A549 (cell line): Measurements from ENCODE around the gene FADS1. TPM values are rescaled to one million over a fixed set of nuclear protein-coding genes. Genes with fewer than 3 reads are reported as not detected.
A peak's percentile ranks its signal among the peaks of the same experiment; 100 is the strongest.

ENCODE experiments used
- ATAC-seq, 2 experiments: fragments of 200-7000 bp in 1 of 2; fragments of >200 bp in 1 of 2; cut with Nextera tagmentation in 1 of 2; cut with Tn5 transposase in 1 of 2; 3 replicates each; pipeline versions ENCODE4 v1.8.0 to v1.9.1; 2018 to 2020; ENCODE audit warnings: mild to moderate bottlenecking in 1 of 2, moderate library complexity in 1 of 2
- CTCF ChIA-PET: fragments of 300-600 bp; sonication (Branson Sonifier 250); formaldehyde crosslinking; extraction: SDS; loops from one replicate; lab custom pipeline; 2021; ENCODE audit warnings: antibody characterized with exemption, inconsistent platforms; lab: Yijun Ruan, JAX
- POLR2A ChIA-PET: fragments of 350-600 bp; formaldehyde crosslinking; extraction: SDS; loops from one replicate; lab custom pipeline; 2021; ENCODE audit warnings: antibody characterized with exemption, inconsistent platforms; lab: Yijun Ruan, JAX
- DNase-seq, 2 experiments: peaks; one replicate each; pipeline versions ENCODE4 v3.0.0 to v3.0.0-alpha.2; 2011 to 2016; ENCODE audit warnings: low read depth in 1 of 2, low spot score in 1 of 2
- FAIRE-seq: peaks from 2 replicates; lab custom pipeline; 2011; peaks lifted over from hg19 to GRCh38; lab: Jason Lieb, UNC
- H3K27ac ChIP-seq, 2 experiments: fragments of >200 bp; sonication (Bioruptor Twin); formaldehyde crosslinking; 3 replicates each; pipeline ENCODE4 v1.5.1; 2016 to 2017
- H3K4me1 ChIP-seq: fragments of >200 bp; sonication (Bioruptor Twin); formaldehyde crosslinking; 3 replicates; pipeline ENCODE4 v1.6.1; 2016
- H3K4me2 ChIP-seq: fragments of >200 bp; sonication (Bioruptor Twin); formaldehyde crosslinking; 3 replicates; pipeline ENCODE4 v1.6.1; 2016
- H3K4me3 ChIP-seq: fragments of >200 bp; sonication (Bioruptor Twin); formaldehyde crosslinking; 3 replicates; pipeline ENCODE4 v1.5.1; 2016
- H3K9me3 ChIP-seq: fragments of >200 bp; sonication (Bioruptor Twin); formaldehyde crosslinking; 3 replicates; pipeline ENCODE4 v1.6.1; 2016
- ATOH8 ChIP-seq: fragments of 250-450 bp; sonication (Bioruptor Pico); IDR thresholded peaks from 2 replicates; pipeline ENCODE4 v1.5.0; 2020; ENCODE audit warnings: low read depth, mild to moderate bottlenecking, moderate library complexity
- CBX2 ChIP-seq: fragments of 200-600 bp; sonication (generic); IDR thresholded peaks from 2 replicates; pipeline ENCODE4 v1.6.1; 2016; ENCODE audit warnings: low read depth, mild to moderate bottlenecking, borderline replicate concordance
- CEBPB ChIP-seq, 2 experiments: fragments of >200 bp in 1 of 2; sonication (Bioruptor Twin) in 1 of 2; formaldehyde crosslinking in 1 of 2; IDR thresholded peaks; 2 replicates each; pipeline ENCODE4 v1.6.1; 2012 to 2016
- CHD2 ChIP-seq: fragments of 150-350 bp; IDR thresholded peaks from 2 replicates; pipeline ENCODE4 v1.6.1; 2014; ENCODE audit warnings: low read length; ENCODE audit not compliant: partially characterized antibody
- CHD4 ChIP-seq: fragments of 200-600 bp; sonication (generic); IDR thresholded peaks from 2 replicates; pipeline ENCODE4 v1.6.1; 2016; ENCODE audit warnings: antibody characterized with exemption, mild to moderate bottlenecking, borderline replicate concordance
- E2F6 ChIP-seq: IDR thresholded peaks from 2 replicates; pipeline ENCODE4 v1.6.1; 2012; ENCODE audit warnings: low read depth, borderline replicate concordance
- EHMT2 ChIP-seq: fragments of 200-600 bp; sonication (generic); IDR thresholded peaks from 2 replicates; pipeline ENCODE4 v1.6.1; 2016; ENCODE audit warnings: antibody characterized with exemption, low read depth, mild to moderate bottlenecking, moderate library complexity
- EP300 ChIP-seq, 2 experiments: fragments of >200 bp; sonication (Bioruptor Twin); formaldehyde crosslinking; IDR thresholded peaks; 2 replicates in 1 of 2; 3 replicates in 1 of 2; pipeline ENCODE4 v1.6.1; 2016 to 2017
- HOXA7 ChIP-seq: fragments of 250-450 bp; sonication (Bioruptor Pico); IDR thresholded peaks from 2 replicates; pipeline ENCODE4 v1.5.0; 2020; ENCODE audit warnings: mild to moderate bottlenecking, moderate library complexity
- HOXB5 ChIP-seq: fragments of 250-450 bp; sonication (Bioruptor Pico); IDR thresholded peaks from 2 replicates; pipeline ENCODE4 v1.5.0; 2020; ENCODE audit warnings: mild to moderate bottlenecking, moderate library complexity
- JUN ChIP-seq, 2 experiments: fragments of >200 bp; sonication (Bioruptor Twin); formaldehyde crosslinking; IDR thresholded peaks; 2 replicates in 1 of 2; 3 replicates in 1 of 2; pipeline ENCODE4 v1.6.1; 2016 to 2017
- KDM1A ChIP-seq: fragments of 200-600 bp; sonication (generic); IDR thresholded peaks from 2 replicates; pipeline ENCODE4 v1.6.1; 2016; ENCODE audit warnings: low read depth, mild to moderate bottlenecking
- KDM5A ChIP-seq: fragments of 200-600 bp; sonication (generic); IDR thresholded peaks from 2 replicates; pipeline ENCODE4 v1.6.1; 2016; ENCODE audit warnings: antibody characterized with exemption, mild to moderate bottlenecking
- MAFK ChIP-seq: fragments of 450-650 bp; IDR thresholded peaks from 2 replicates; pipeline ENCODE4 v1.6.1; 2014; ENCODE audit not compliant: partially characterized antibody
- MAX ChIP-seq: IDR thresholded peaks from 2 replicates; pipeline ENCODE4 v1.6.1; 2012
- NR3C1 ChIP-seq: fragments of >200 bp; sonication (Bioruptor Twin); formaldehyde crosslinking; IDR thresholded peaks from 3 replicates; pipeline ENCODE4 v1.6.1; 2017
- PBX3 ChIP-seq: IDR thresholded peaks from 2 replicates; pipeline ENCODE4 v1.6.1; 2012
- PHF8 ChIP-seq: fragments of 200-600 bp; sonication (generic); IDR thresholded peaks from 2 replicates; pipeline ENCODE4 v1.6.1; 2016; ENCODE audit warnings: low read depth, mild to moderate bottlenecking, antibody characterized with exemption, moderate library complexity, borderline replicate concordance
- POLR2AphosphoS2 ChIP-seq: conservative IDR thresholded peaks from 2 replicates; pipeline ENCODE4 v1.6.1; 2012; ENCODE audit warnings: low read length, improper control_type of control experiment, inconsistent platforms
- RNF2 ChIP-seq: fragments of 200-600 bp; sonication (generic); IDR thresholded peaks from 2 replicates; pipeline ENCODE4 v1.6.1; 2016; ENCODE audit warnings: low read depth, mild to moderate bottlenecking, antibody characterized with exemption, moderate library complexity, borderline replicate concordance
- SREBF2 ChIP-seq: fragments of 450-650 bp; IDR thresholded peaks from 2 replicates; pipeline ENCODE4 v1.6.1; 2014; ENCODE audit warnings: mild to moderate bottlenecking, moderate library complexity
- TFCP2L1 ChIP-seq: fragments of 250-450 bp; sonication (Bioruptor Pico); IDR thresholded peaks from 2 replicates; pipeline ENCODE4 v1.5.0; 2021; ENCODE audit warnings: mild to moderate bottlenecking
- TP53 ChIP-seq: fragments of 250-450 bp; sonication (Bioruptor Pico); IDR thresholded peaks from 2 replicates; pipeline ENCODE4 v1.5.0; 2021; ENCODE audit warnings: mild to moderate bottlenecking, moderate library complexity
- ZNF302 ChIP-seq: fragments of 250-450 bp; sonication (Bioruptor Pico); IDR thresholded peaks from 2 replicates; pipeline ENCODE4 v1.9.0; 2021; ENCODE audit warnings: inconsistent platforms, mild to moderate bottlenecking, moderate library complexity
- WGBS: methylation state at CpG from one replicate; pipeline ENCODE4 v1.1.6; 2017; ENCODE audit errors: missing lambda C conversion rate; 5-methylcytosine and 5-hydroxymethylcytosine counted together
- polyA plus RNA-seq, 4 experiments: library from polyadenylated mRNA; depleted of rRNA in 3 of 4; stranded (reverse); fragments of >200 nt; fragmentation: RNase III in 1 of 4; extraction: RNeasy Plus Mini Kit Qiagen cat#74134 plus additional on column Dnase treatment in 1 of 4; gene quantifications; 2 replicates in 3 of 4; 3 replicates in 1 of 4; pipeline ENCODE4 v1.2.3, GENCODE V29; 2011 to 2017

FADS1 gene
- polyA plus RNA-seq, 2 of the 4 experiments (the other 2 are of a cell fraction), result 163 to 205 TPM

GRCh38 chr11:61762223-61762615 lies 54.6 kb downstream of the FADS1 start:
- peak overlapping the region in 1 of 2 experiments; percentile 56; a peak in 3 of 6 replicates for H3K27ac ChIP-seq
- DNase-seq (no peak), ATAC-seq (no peak), FAIRE-seq (no peak)
- no peaks in the 10 kb centered on the region for H3K9me3 ChIP-seq
- H3K4me3 ChIP-seq, result no peak overlapping the region
- no peak overlapping the region for H3K4me2 ChIP-seq
- ChIA-PET POLR2A (no interaction called here), CTCF (interaction anchor here (1.0 kb wide), 1 partner anchor 26 kb away, joined by 3 read pairs; no protein-coding TSS in a partner anchor)
- 83% methylated on average over 8 of the region's 10 CpGs for WGBS
- H3K4me1 ChIP-seq, result peaks cover 75% of the 10 kb centered on the region
- TF ChIP-seq EP300 (IDR thresholded peaks at IDR 0.05), result no peak
- no peak for TF ChIP-seq MAFK
- no peak for TF ChIP-seq CEBPB (IDR thresholded peaks at IDR 0.05)
- no peak for TF ChIP-seq EHMT2
- no peak for TF ChIP-seq RNF2
- TF ChIP-seq KDM1A, result no peak
- no peak for TF ChIP-seq POLR2AphosphoS2
- no peak for TF ChIP-seq CHD4
- TF ChIP-seq, all 56 proteins: peak for 0

GRCh38 chr11:61761440-61762222 lies 55.2 kb downstream of the FADS1 start:
- no peak for ATAC-seq
- WGBS, result 74% methylated on average over 11 of the region's 11 CpGs
- no peak for FAIRE-seq
- no peak for DNase-seq
- H3K4me2 ChIP-seq, result no peak overlapping the region
- CTCF ChIA-PET, result interaction anchor here (1.0 to 1.2 kb wide), 3 partner anchors 14 to 26 kb away, joined by 3 to 8 read pairs (median 3); no protein-coding TSS in a partner anchor
- POLR2A ChIA-PET, result no interaction called here
- H3K27ac ChIP-seq, result peak overlapping the region in 1 of 2 experiments; percentile 56; a peak in 4 of 6 replicates
- peaks cover 75% of the 10 kb centered on the region for H3K4me1 ChIP-seq
- TF ChIP-seq CBX2 (no peak), PHF8 (no peak), SREBF2 (no peak), TFCP2L1 (CRISPR knock-in tag) (no peak), ATOH8 (no peak), MAX (no peak), ZNF302 (CRISPR knock-in tag) (no peak)
- no peaks in the 10 kb centered on the region for H3K9me3 ChIP-seq
- no peak overlapping the region for H3K4me3 ChIP-seq

- FAIRE-seq, result no peak
- CTCF ChIA-PET, result interaction anchor here (1.0 to 1.2 kb wide), 2 partner anchors 14 to 25 kb away, joined by 3 to 8 read pairs; no protein-coding TSS in a partner anchor
Observed at GRCh38 chr11:61760946-61761345, 55.9 kb downstream of the FADS1 start.

More at GRCh38 chr11:61760946-61761345, 55.9 kb downstream of the FADS1 start:
- H3K9me3 ChIP-seq, result no peaks in the 10 kb centered on the region
- WGBS, result 82% methylated on average over 3 of the region's 13 CpGs
- ATAC-seq (no peak), DNase-seq (no peak)
- TF ChIP-seq CHD2 (no peak), PHF8 (no peak), HOXB5 (CRISPR knock-in tag) (no peak), TP53 (CRISPR knock-in tag) (no peak), TFCP2L1 (CRISPR knock-in tag) (no peak), KDM5A (no peak), NR3C1 (no peak), CBX2 (no peak), POLR2AphosphoS2 (no peak), MAFK (no peak), JUN (IDR thresholded peaks at IDR 0.05) (no peak), PBX3 (no peak), E2F6 (no peak), HOXA7 (no peak)
- peaks cover 75% of the 10 kb centered on the region for H3K4me1 ChIP-seq
- POLR2A ChIA-PET, result no interaction called here
- H3K27ac ChIP-seq, result peak overlapping the region in 1 of 2 experiments; percentile 26; a peak in 1 of 6 replicates
- no peak overlapping the region for H3K4me2 ChIP-seq
- H3K4me3 ChIP-seq, result no peak overlapping the region
